ENCODE data around the gene ATN1. TPM values are rescaled to one million over a fixed set of nuclear protein-coding genes. Genes with fewer than 3 reads are reported as not detected.

Gene ATN1
- total and polyA plus RNA-seq, 2 of the 8 experiments (the other 6 are each of a cell fraction or from before 2014, with no cell fraction given) = 20.6 to 73.4 TPM

GRCh38 chr12:6915789-6916285 is 11.9 kb upstream of the ATN1 start:
- Histone ChIP-seq H2BK12ac (ENCODE audit: low read depth, low read length) (peak overlapping the region; percentile 75; the same call in 1 of the 2 replicates), H3K4me1 (replicated peaks in 1 of 4; ENCODE audit: control insufficient read depth in 3 of 4, insufficient read depth in 4 of 4, low read length in 3 of 4) (peaks cover 0 to 18% (median 9%) of the 10 kb centered on the region in 4 experiments; a peak in 6 of 7 replicates), H3K79me1 (ENCODE audit: low read depth, low read length) (peaks cover 4% of the 10 kb centered on the region), H3K9me3 (ENCODE audit: insufficient read depth in 2 of 2, low read depth in 1 of 2, low read length in 1 of 2) (no peaks in the 10 kb centered on the region), H3K4me3 (ENCODE audit: extremely low read depth in 1 of 4, insufficient read depth in 2 of 4, low read depth in 3 of 4, low read length in 4 of 4) (peak overlapping the region in 3 of 4 experiments; percentile 15 to 86 (median 26); a peak in 4 of 8 replicates), H3K27ac (ENCODE audit: low read depth, low read length) (no peak overlapping the region), H3K56ac (replicated peaks; ENCODE audit: insufficient read length, low read depth, low read length) (no peak overlapping the region), H3K14ac (ENCODE audit: insufficient read length) (no peak overlapping the region), H4K91ac (replicated peaks; ENCODE audit: insufficient read length, low read length) (no peak overlapping the region), H2AFZ (ENCODE audit: low read length) (no peak overlapping the region), H2BK20ac (ENCODE audit: low read length) (no peak overlapping the region), H3K9ac (replicated peaks in 1 of 4; ENCODE audit: extremely low read depth in 1 of 4, low read depth in 3 of 4, low read length in 3 of 4) (no peak overlapping the region), H2BK120ac (replicated peaks; ENCODE audit: low read depth, low read length) (no peak overlapping the region), H3K27me3 (replicated peaks in 1 of 4; ENCODE audit: control insufficient read depth in 3 of 4, extremely low read depth in 1 of 4, insufficient read depth in 3 of 4, low read length in 3 of 4) (no peaks in the 10 kb centered on the region), H2BK15ac (ENCODE audit: low read length) (peak overlapping the region; percentile 97; the same call in 1 of the 2 replicates), H3K36me3 (ENCODE audit: control insufficient read depth in 2 of 4, insufficient read depth in 4 of 4, low read length in 3 of 4) (peaks cover 10 to 46% (median 26%) of the 10 kb centered on the region in 4 experiments; a peak in 7 of 8 replicates), H2BK5ac (ENCODE audit: low read depth, low read length) (no peak overlapping the region), H4K5ac (ENCODE audit: insufficient read length, low read depth, low read length) (no peak overlapping the region), H3K4me2 (ENCODE audit: insufficient read depth in 1 of 2, low read depth in 2 of 2, low read length in 2 of 2) (peak overlapping the region; percentile 84 to 92; a peak in 3 of 4 replicates), H3K4ac (replicated peaks; ENCODE audit: insufficient read length, low read depth, low read length) (no peak overlapping the region), H4K20me1 (replicated peaks in 1 of 2; ENCODE audit: control insufficient read depth in 1 of 2, insufficient read depth in 2 of 2, low read length in 2 of 2) (peaks cover 0 to 2% of the 10 kb centered on the region in 2 experiments), H3K18ac (ENCODE audit: extremely low read depth, low read length) (no peak overlapping the region), H3K79me2 (ENCODE audit: control insufficient read depth in 1 of 2, insufficient read depth in 2 of 2, low read length in 2 of 2) (peaks cover 0 to 9% of the 10 kb centered on the region in 2 experiments; a peak in 1 of 4 replicates), H3K23me2 (ENCODE audit: low read depth, low read length) (peaks cover 11% of the 10 kb centered on the region; the same call in 1 of the 2 replicates), H2AK5ac (ENCODE audit: low read depth, low read length) (no peak overlapping the region), H4K8ac (ENCODE audit: extremely low read depth, insufficient read depth, low read length) (no peak overlapping the region), H3K23ac (ENCODE audit: insufficient read length) (no peak overlapping the region)
- 80% methylated on average over 8 of the region's 14 CpGs; no CpG with 5 or more reads in 1 of the 2 experiments for WGBS, 2 experiments (ENCODE audit: extremely low coverage in 1 of 2, insufficient coverage in 1 of 2, insufficient read length in 1 of 2, insufficient replicate concordance in 2 of 2, low coverage in 1 of 2, low lambda C conversion rate in 2 of 2, missing lambda C conversion rate in 1 of 2)
- CTCF ChIA-PET (ENCODE audit: partially characterized antibody) = interaction anchor here (1.2 to 9.3 kb wide), 6 partner anchors 9 to 46 kb away, joined by 3 to 74 read pairs (median 6); partner anchors contain the start of gene LRRC23
- DNase-seq (ENCODE audit: low read depth in 1 of 2, low spot score in 2 of 2) (no peak), FAIRE-seq (no peak)
- POLR2A ChIA-PET (ENCODE audit: partially characterized antibody) = interaction anchor here (0.6 to 39.6 kb wide), 6 partner anchors 9 to 46 kb away, joined by 3 to 1027 read pairs (median 128); partner anchors contain the start of genes ATN1, C12orf57, LRRC23 and PTPN6

Data from H1 (cell line).